HL-60 (cell line): ENCODE results near the gene SCAMP2.
A peak's percentile ranks its signal among the peaks of the same experiment; 100 is the strongest.

Source experiments
- DNase-seq, 2 experiments: peaks; one replicate each; pipeline ENCODE4 v3.0.0-alpha.2; 2010 to 2020; ENCODE audit warnings: low read depth in 1 of 2, low spot score in 1 of 2
- H3K27ac ChIP-seq: fragments of 250-450 bp; sonication (Bioruptor Pico); replicated peaks from 2 replicates; pipeline ENCODE4 v1.5.1; 2020; ENCODE audit warnings: mild to moderate bottlenecking, moderate library complexity
- H3K27me3 ChIP-seq: fragments of 250-450 bp; sonication (Bioruptor Pico); 2 replicates; pipeline ENCODE4 v1.5.1; 2021; ENCODE audit warnings: mild to moderate bottlenecking, moderate library complexity; ENCODE audit not compliant: insufficient read depth, poor library complexity, severe bottlenecking
- H3K4me3 ChIP-seq: replicated peaks from 2 replicates; pipeline ENCODE4 v1.5.1; 2011; ENCODE audit warnings: mild to moderate bottlenecking, control low read depth, low read length; ENCODE audit not compliant: insufficient read depth
- GABPA ChIP-seq: IDR thresholded peaks from 2 replicates; pipeline ENCODE4 v1.6.1; 2012; ENCODE audit warnings: low read depth
- POLR2AphosphoS5 ChIP-seq: IDR thresholded peaks from 2 replicates; pipeline ENCODE4 v1.6.1; 2012; ENCODE audit warnings: low read depth
- SPI1 ChIP-seq: IDR thresholded peaks from 2 replicates; pipeline ENCODE4 v1.6.1; 2012; ENCODE audit warnings: low read depth, mild to moderate bottlenecking, borderline replicate concordance
- TF ChIP-seq, protein P1 (sequence below): IDR thresholded peaks from one replicate; pipeline ENCODE4 v1.5.1; 2011; ENCODE audit warnings: low read length, control low read depth, inconsistent platforms; ENCODE audit not compliant: insufficient read depth
- TF ChIP-seq, protein P2 (sequence below): IDR thresholded peaks from 2 replicates; pipeline ENCODE4 v1.6.1; 2012; ENCODE audit warnings: low read depth; ENCODE audit not compliant: insufficient replicate concordance

The SCAMP2 gene

DNA sequence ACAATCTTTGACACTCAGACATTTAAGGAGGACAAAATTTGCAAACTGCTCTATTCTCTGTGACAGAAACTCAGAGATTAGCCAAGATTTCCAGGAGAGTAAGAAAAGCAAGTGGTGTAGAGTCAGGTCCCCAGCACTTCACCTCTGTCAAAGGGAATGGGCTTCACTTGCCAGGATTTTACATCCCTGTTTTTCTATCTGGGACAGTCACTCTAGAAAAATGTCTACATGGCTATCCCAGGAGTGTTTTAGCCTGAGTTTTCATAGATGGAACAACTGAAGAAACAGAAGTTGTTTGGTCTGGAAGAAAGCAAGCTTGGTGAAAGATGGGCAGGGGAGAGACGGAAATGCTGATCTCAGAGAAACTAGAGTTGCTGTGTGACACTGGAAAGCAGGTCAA is 30.5 kb upstream of the SCAMP2 start:
- H3K4me3 ChIP-seq: no peak overlapping the region
- H3K27ac ChIP-seq: no peak overlapping the region
- TF ChIP-seq SPI1 (no peak), GABPA (no peak), POLR2AphosphoS5 (no peak)
- TF ChIP-seq, protein P1, sequence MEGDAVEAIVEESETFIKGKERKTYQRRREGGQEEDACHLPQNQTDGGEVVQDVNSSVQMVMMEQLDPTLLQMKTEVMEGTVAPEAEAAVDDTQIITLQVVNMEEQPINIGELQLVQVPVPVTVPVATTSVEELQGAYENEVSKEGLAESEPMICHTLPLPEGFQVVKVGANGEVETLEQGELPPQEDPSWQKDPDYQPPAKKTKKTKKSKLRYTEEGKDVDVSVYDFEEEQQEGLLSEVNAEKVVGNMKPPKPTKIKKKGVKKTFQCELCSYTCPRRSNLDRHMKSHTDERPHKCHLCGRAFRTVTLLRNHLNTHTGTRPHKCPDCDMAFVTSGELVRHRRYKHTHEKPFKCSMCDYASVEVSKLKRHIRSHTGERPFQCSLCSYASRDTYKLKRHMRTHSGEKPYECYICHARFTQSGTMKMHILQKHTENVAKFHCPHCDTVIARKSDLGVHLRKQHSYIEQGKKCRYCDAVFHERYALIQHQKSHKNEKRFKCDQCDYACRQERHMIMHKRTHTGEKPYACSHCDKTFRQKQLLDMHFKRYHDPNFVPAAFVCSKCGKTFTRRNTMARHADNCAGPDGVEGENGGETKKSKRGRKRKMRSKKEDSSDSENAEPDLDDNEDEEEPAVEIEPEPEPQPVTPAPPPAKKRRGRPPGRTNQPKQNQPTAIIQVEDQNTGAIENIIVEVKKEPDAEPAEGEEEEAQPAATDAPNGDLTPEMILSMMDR: no peak
- TF ChIP-seq, protein P2, sequence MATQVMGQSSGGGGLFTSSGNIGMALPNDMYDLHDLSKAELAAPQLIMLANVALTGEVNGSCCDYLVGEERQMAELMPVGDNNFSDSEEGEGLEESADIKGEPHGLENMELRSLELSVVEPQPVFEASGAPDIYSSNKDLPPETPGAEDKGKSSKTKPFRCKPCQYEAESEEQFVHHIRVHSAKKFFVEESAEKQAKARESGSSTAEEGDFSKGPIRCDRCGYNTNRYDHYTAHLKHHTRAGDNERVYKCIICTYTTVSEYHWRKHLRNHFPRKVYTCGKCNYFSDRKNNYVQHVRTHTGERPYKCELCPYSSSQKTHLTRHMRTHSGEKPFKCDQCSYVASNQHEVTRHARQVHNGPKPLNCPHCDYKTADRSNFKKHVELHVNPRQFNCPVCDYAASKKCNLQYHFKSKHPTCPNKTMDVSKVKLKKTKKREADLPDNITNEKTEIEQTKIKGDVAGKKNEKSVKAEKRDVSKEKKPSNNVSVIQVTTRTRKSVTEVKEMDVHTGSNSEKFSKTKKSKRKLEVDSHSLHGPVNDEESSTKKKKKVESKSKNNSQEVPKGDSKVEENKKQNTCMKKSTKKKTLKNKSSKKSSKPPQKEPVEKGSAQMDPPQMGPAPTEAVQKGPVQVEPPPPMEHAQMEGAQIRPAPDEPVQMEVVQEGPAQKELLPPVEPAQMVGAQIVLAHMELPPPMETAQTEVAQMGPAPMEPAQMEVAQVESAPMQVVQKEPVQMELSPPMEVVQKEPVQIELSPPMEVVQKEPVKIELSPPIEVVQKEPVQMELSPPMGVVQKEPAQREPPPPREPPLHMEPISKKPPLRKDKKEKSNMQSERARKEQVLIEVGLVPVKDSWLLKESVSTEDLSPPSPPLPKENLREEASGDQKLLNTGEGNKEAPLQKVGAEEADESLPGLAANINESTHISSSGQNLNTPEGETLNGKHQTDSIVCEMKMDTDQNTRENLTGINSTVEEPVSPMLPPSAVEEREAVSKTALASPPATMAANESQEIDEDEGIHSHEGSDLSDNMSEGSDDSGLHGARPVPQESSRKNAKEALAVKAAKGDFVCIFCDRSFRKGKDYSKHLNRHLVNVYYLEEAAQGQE: no peak
- H3K27me3 ChIP-seq: no peaks in the 10 kb centered on the region
- no peak for DNase-seq

DNA sequence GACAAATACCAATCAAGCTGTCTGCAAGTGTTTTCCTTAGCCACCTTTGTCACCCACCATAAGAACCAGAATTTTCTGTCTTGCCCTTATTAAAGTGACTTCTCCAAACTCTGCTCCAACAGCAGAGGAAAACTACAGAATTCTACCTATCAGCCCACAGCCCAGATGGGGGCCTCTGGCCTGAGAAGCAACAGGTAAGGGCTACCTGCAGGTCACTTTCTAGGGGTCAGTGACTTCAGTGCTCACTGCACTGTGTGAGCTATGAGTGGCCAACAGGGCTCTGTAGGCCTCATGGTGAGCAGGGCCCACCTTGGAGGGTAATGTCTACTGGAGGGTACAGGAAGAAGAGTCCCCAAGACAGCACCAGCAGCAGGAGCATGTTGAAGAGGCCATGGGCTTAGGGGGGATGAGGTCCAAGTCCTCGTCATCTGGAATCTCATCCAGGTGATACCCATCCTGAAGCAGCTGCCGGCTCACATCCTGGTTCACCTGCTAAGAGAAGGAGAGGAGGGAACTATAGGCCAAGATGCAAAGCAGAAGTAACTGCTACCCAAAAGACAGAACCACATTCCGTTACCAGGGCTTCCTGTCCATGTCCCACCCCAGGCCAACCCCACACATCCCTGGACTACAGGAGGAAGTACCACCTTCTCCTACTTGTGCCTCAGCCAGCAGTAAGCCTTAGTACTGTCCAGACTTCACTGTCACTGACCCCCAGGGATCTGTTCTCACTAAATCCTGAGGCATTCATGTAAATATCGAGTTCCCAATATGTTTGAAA is 29.3 kb upstream of the SCAMP2 start:
- Histone ChIP-seq H3K27ac (peak overlapping the region; percentile 9; the same call in 1 of the 2 replicates), H3K27me3 (no peaks in the 10 kb centered on the region), H3K4me3 (no peak overlapping the region)
- TF ChIP-seq SPI1: no peak; the same call in 1 of the 2 replicates
- TF ChIP-seq, protein P2: no peak
- DNase-seq: peak in 1 of 2 experiments; percentile 63

DNA sequence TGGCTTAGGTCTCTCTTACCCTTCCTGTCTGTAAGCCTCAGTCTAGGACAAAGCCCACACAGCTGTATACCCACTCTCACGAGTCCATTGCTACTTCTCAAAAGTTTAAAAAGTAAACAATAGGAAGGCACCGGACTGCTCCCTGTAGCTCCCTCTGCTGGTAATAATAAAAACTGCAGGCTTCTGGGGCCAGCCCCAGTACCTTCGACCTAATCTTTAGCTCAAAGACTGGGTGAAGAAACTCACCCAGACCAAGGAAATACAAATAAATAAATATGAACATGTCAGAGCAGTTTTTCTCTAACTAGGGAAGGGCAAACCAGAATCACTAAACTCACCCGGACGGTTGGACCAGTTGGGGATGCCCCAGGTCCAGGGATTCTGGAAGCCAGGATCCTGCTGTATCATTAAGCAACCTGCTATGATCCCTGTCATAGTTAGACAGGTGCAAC is 28.5 kb upstream of the SCAMP2 start:
- no peak overlapping the region for H3K4me3 ChIP-seq
- no peaks in the 10 kb centered on the region for H3K27me3 ChIP-seq
- peak; percentile 47 to 64 for DNase-seq
- H3K27ac ChIP-seq: no peak overlapping the region
- TF ChIP-seq, protein P1: peak; percentile 49
- no peak for TF ChIP-seq SPI1
- no peak for TF ChIP-seq POLR2AphosphoS5

DNA sequence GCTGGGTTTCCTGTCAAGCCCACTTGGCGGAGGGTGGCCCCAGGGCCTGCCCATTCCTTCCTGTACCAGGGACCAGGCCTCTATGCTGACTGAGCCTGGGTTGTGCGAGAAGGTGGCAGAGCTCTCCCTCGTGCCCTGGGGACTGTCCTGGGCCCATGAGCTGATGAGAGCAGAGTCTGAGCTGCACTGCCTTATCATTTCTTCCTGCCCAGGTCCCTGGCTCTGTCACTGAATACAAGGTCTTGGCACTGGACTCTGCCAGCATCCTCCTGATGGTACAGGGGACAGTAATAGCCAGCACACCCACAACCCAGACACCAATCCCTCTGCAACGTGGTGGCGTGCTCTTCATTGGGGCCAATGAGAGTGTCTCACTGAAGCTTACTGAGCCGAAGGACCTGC is 24.1 kb upstream of the SCAMP2 start:
- no peak overlapping the region for H3K27ac ChIP-seq
- TF ChIP-seq POLR2AphosphoS5 (no peak), GABPA (no peak), SPI1 (no peak)
- TF ChIP-seq, protein P2: no peak
- TF ChIP-seq, protein P1: no peak
- no peak for DNase-seq

More for the DNA sequence above, 24.1 kb upstream of the SCAMP2 start:
- H3K4me3 ChIP-seq: no peak overlapping the region
- no peaks in the 10 kb centered on the region for H3K27me3 ChIP-seq
